Trophoblast cell (in vitro differentiated cells and primary cell): ENCODE results near the gene FOXO6.

ENCODE experiments used
- DNase-seq, 2 donors: peaks; one replicate each; pipeline ENCODE4 v3.0.0-alpha.2; 2016
- H2AFZ ChIP-seq: 2 replicates; pipeline ENCODE4 v1.6.1; 2013; ENCODE audit warnings: low read length, moderate library complexity, mild to moderate bottlenecking; ENCODE audit not compliant: insufficient read depth, poor library complexity
- H2AK5ac ChIP-seq: 2 replicates; pipeline ENCODE4 v1.6.1; 2013; ENCODE audit warnings: mild to moderate bottlenecking, low read length
- H2BK120ac ChIP-seq: 2 replicates; pipeline ENCODE4 v1.6.1; 2013; ENCODE audit warnings: low read length, mild to moderate bottlenecking, moderate library complexity; ENCODE audit not compliant: insufficient read depth, poor library complexity
- H2BK12ac ChIP-seq: 2 replicates; pipeline ENCODE4 v1.6.1; 2013; ENCODE audit warnings: mild to moderate bottlenecking, low read length, moderate library complexity
- H2BK5ac ChIP-seq: 2 replicates; pipeline ENCODE4 v1.6.1; 2013; ENCODE audit warnings: low read length, low read depth, moderate library complexity, mild to moderate bottlenecking; ENCODE audit not compliant: poor library complexity
- H3K14ac ChIP-seq: 2 replicates; pipeline ENCODE4 v1.6.1; 2013; ENCODE audit warnings: mild to moderate bottlenecking, low read length
- H3K18ac ChIP-seq: 2 replicates; pipeline ENCODE4 v1.6.1; 2013; ENCODE audit warnings: mild to moderate bottlenecking, low read length
- H3K23ac ChIP-seq: 2 replicates; pipeline ENCODE4 v1.6.1; 2013; ENCODE audit warnings: low read length
- H3K27ac ChIP-seq: 2 replicates; pipeline ENCODE4 v1.5.1; 2013; ENCODE audit warnings: low read depth, mild to moderate bottlenecking, inconsistent platforms, low read length, moderate library complexity
- H3K27me3 ChIP-seq: 2 replicates; pipeline ENCODE4 v1.6.1; 2013; ENCODE audit warnings: inconsistent platforms, mild to moderate bottlenecking, low read length, moderate library complexity; ENCODE audit not compliant: insufficient read depth
- H3K36me3 ChIP-seq, 2 experiments: 1 replicate in 1 of 2; 2 replicates in 1 of 2; pipeline ENCODE4 v1.6.1; 2013; ENCODE audit warnings: low read length in 2 of 2, mild to moderate bottlenecking in 2 of 2, moderate library complexity in 1 of 2; ENCODE audit not compliant: insufficient read depth in 2 of 2, control insufficient read depth in 1 of 2
- H3K4ac ChIP-seq: 2 replicates; pipeline ENCODE4 v1.6.1; 2013; ENCODE audit warnings: low read depth, mild to moderate bottlenecking, low read length, moderate library complexity
- H3K4me1 ChIP-seq, 2 experiments: 1 replicate in 1 of 2; 2 replicates in 1 of 2; pipeline ENCODE4 v1.6.1; 2013; ENCODE audit warnings: low read length in 2 of 2, mild to moderate bottlenecking in 2 of 2, moderate library complexity in 1 of 2; ENCODE audit not compliant: insufficient read depth in 2 of 2, control insufficient read depth in 1 of 2
- H3K4me2 ChIP-seq: 2 replicates; pipeline ENCODE4 v1.6.1; 2013; ENCODE audit warnings: inconsistent platforms, mild to moderate bottlenecking, low read length, moderate library complexity
- H3K4me3 ChIP-seq: 2 replicates; pipeline ENCODE4 v1.5.1; 2013; ENCODE audit warnings: mild to moderate bottlenecking, low read depth, low read length, inconsistent platforms
- H3K79me1 ChIP-seq: one replicate; pipeline ENCODE4 v1.6.1; 2013; ENCODE audit warnings: low read length
- H3K79me2 ChIP-seq: 2 replicates; pipeline ENCODE4 v1.6.1; 2013; ENCODE audit warnings: low read length, mild to moderate bottlenecking; ENCODE audit not compliant: control insufficient read depth, insufficient read depth, poor library complexity
- H3K9ac ChIP-seq: 2 replicates; pipeline ENCODE4 v1.6.1; 2013; ENCODE audit warnings: mild to moderate bottlenecking, low read length
- H3K9me3 ChIP-seq: 2 replicates; pipeline ENCODE4 v1.6.1; 2013; ENCODE audit warnings: low read depth, mild to moderate bottlenecking, control low read depth, inconsistent platforms, low read length; ENCODE audit not compliant: insufficient read depth
- H4K12ac ChIP-seq: 2 replicates; pipeline ENCODE4 v1.6.1; 2013; ENCODE audit warnings: low read depth, mild to moderate bottlenecking, low read length, moderate library complexity
- H4K8ac ChIP-seq: 2 replicates; pipeline ENCODE4 v1.6.1; 2013; ENCODE audit warnings: low read depth, mild to moderate bottlenecking, low read length, moderate library complexity
- H4K91ac ChIP-seq: one replicate; pipeline ENCODE4 v1.6.1; 2013; ENCODE audit warnings: low read depth, mild to moderate bottlenecking, low read length, moderate library complexity
- WGBS: extraction: QIAGEN DNeasy Blood & Tissue Kit; methylation state at CpG from one replicate; pipeline ENCODE4 v1.1.7; 2013; ENCODE audit warnings: missing lambda C conversion rate; ENCODE audit not compliant: insufficient read length, insufficient coverage; ENCODE audit errors: extremely low coverage; 5-methylcytosine and 5-hydroxymethylcytosine counted together

The FOXO6 gene

GRCh38 chr1:41397753-41398330, 36.6 kb downstream of the FOXO6 start:
- Histone ChIP-seq H2BK5ac (no peak overlapping the region), H3K4me1 (peaks cover 0 to 2% of the 10 kb centered on the region in 2 experiments), H2AFZ (no peak overlapping the region), H4K12ac (no peak overlapping the region), H3K4me3 (no peak overlapping the region), H2BK120ac (no peak overlapping the region), H3K23ac (no peak overlapping the region), H3K18ac (no peak overlapping the region), H4K91ac (no peak overlapping the region), H2AK5ac (no peak overlapping the region), H4K8ac (no peak overlapping the region), H3K4me2 (no peak overlapping the region), H3K9me3 (peaks cover 4% of the 10 kb centered on the region), H3K36me3 (no peaks in the 10 kb centered on the region), H3K27me3 (no peaks in the 10 kb centered on the region), H3K79me2 (no peaks in the 10 kb centered on the region), H3K27ac (no peak overlapping the region), H3K4ac (no peak overlapping the region), H3K14ac (no peak overlapping the region), H3K79me1 (no peaks in the 10 kb centered on the region), H2BK12ac (no peak overlapping the region), H3K9ac (no peak overlapping the region)
- no CpG with 5 or more reads among the region's 3 CpGs for WGBS
- DNase-seq, result no peak

GRCh38 chr1:41399145-41399795, 38.0 kb downstream of the FOXO6 start:
- Histone ChIP-seq H3K36me3 (no peaks in the 10 kb centered on the region), H3K27ac (no peak overlapping the region), H3K9ac (no peak overlapping the region), H3K79me1 (no peaks in the 10 kb centered on the region), H2AK5ac (no peak overlapping the region), H3K14ac (no peak overlapping the region), H4K12ac (no peak overlapping the region), H3K4me1 (peaks cover 0 to 2% of the 10 kb centered on the region in 2 experiments), H2BK12ac (no peak overlapping the region), H3K4me3 (no peak overlapping the region), H3K4me2 (no peak overlapping the region), H3K18ac (no peak overlapping the region), H3K27me3 (no peaks in the 10 kb centered on the region), H2AFZ (no peak overlapping the region), H2BK5ac (no peak overlapping the region), H3K4ac (no peak overlapping the region), H3K9me3 (peaks cover 6% of the 10 kb centered on the region), H2BK120ac (no peak overlapping the region), H4K8ac (no peak overlapping the region), H3K23ac (no peak overlapping the region), H4K91ac (no peak overlapping the region), H3K79me2 (no peaks in the 10 kb centered on the region)
- DNase-seq, result no peak
- WGBS, result no CpG with 5 or more reads among the region's 13 CpGs

- H3K79me1 ChIP-seq, result no peaks in the 10 kb centered on the region
- H3K9me3 ChIP-seq, result peaks cover 6% of the 10 kb centered on the region
Observed at GRCh38 chr1:41400225-41400624, 39.0 kb downstream of the FOXO6 start.

GRCh38 chr1:41401899-41402298, 40.7 kb downstream of the FOXO6 start:
- no peak overlapping the region for H3K4me2 ChIP-seq
- H3K9me3 ChIP-seq, result peaks cover 4% of the 10 kb centered on the region
- no peak overlapping the region for H2AK5ac ChIP-seq
- WGBS, result no CpG with 5 or more reads among the region's 2 CpGs
- no peak overlapping the region for H2BK120ac ChIP-seq
- H3K36me3 ChIP-seq, result no peaks in the 10 kb centered on the region
- no peaks in the 10 kb centered on the region for H3K79me2 ChIP-seq
- no peaks in the 10 kb centered on the region for H3K79me1 ChIP-seq
- no peak overlapping the region for H3K23ac ChIP-seq
- no peak overlapping the region for H3K4ac ChIP-seq
- DNase-seq, result no peak
- H3K18ac ChIP-seq, result no peak overlapping the region
- peaks cover 2 to 3% of the 10 kb centered on the region in 2 experiments for H3K4me1 ChIP-seq
- H3K9ac ChIP-seq, result no peak overlapping the region
- no peak overlapping the region for H3K4me3 ChIP-seq
- H4K91ac ChIP-seq, result no peak overlapping the region
- H2BK12ac ChIP-seq, result no peak overlapping the region
- no peak overlapping the region for H4K12ac ChIP-seq
- H3K27me3 ChIP-seq, result no peaks in the 10 kb centered on the region
- no peak overlapping the region for H4K8ac ChIP-seq
- no peak overlapping the region for H3K14ac ChIP-seq
- no peak overlapping the region for H3K27ac ChIP-seq
- H2AFZ ChIP-seq, result no peak overlapping the region
- H2BK5ac ChIP-seq, result no peak overlapping the region

More at GRCh38 chr1:41400225-41400624, 39.0 kb downstream of the FOXO6 start:
- no peak for DNase-seq
- no peak overlapping the region for H2BK5ac ChIP-seq
- H3K4me1 ChIP-seq, result peaks cover under 1 to 2% of the 10 kb centered on the region in 2 experiments
- H3K4ac ChIP-seq, result no peak overlapping the region
- H3K27me3 ChIP-seq, result no peaks in the 10 kb centered on the region
- no peak overlapping the region for H2AFZ ChIP-seq
- no peak overlapping the region for H3K18ac ChIP-seq
- no peak overlapping the region for H3K4me3 ChIP-seq
- no CpG with 5 or more reads among the region's 3 CpGs for WGBS
- no peak overlapping the region for H3K4me2 ChIP-seq
- no peak overlapping the region for H4K12ac ChIP-seq
- no peak overlapping the region for H3K14ac ChIP-seq
- H3K27ac ChIP-seq, result no peak overlapping the region
- no peaks in the 10 kb centered on the region for H3K36me3 ChIP-seq
- H3K79me2 ChIP-seq, result no peaks in the 10 kb centered on the region
- no peak overlapping the region for H4K8ac ChIP-seq
- H2BK12ac ChIP-seq, result no peak overlapping the region
- no peak overlapping the region for H2AK5ac ChIP-seq
- H4K91ac ChIP-seq, result no peak overlapping the region
- H3K9ac ChIP-seq, result no peak overlapping the region
- no peak overlapping the region for H3K23ac ChIP-seq
- no peak overlapping the region for H2BK120ac ChIP-seq
